PFSK-1 (cell line): ENCODE data around the gene IQGAP2.

Experiments
- FOXP2 ChIP-seq: optimal IDR thresholded peaks from 2 replicates; pipeline ENCODE3; 2011; ENCODE audit warnings: borderline replicate concordance, control low read depth, inconsistent platforms; ENCODE audit not compliant: insufficient read depth; ENCODE audit errors: extremely low read length, extremely low read depth
- POLR2AphosphoS5 ChIP-seq: IDR thresholded peaks from 2 replicates; pipeline ENCODE4 v1.6.1; 2012; ENCODE audit warnings: low read depth, mild to moderate bottlenecking, control low read depth, low read length, moderate library complexity
- REST ChIP-seq, 2 experiments: IDR thresholded peaks; 2 replicates each; pipeline versions ENCODE4 v1.6.1 to v1.8.0; 2011 to 2012; ENCODE audit warnings: low read depth in 2 of 2, low read length in 2 of 2, control low read depth in 1 of 2, inconsistent platforms in 1 of 2, mild to moderate bottlenecking in 1 of 2, moderate library complexity in 1 of 2; ENCODE audit not compliant: insufficient read depth in 1 of 2
- SIN3A ChIP-seq: IDR thresholded peaks from 2 replicates; pipeline ENCODE4 v1.6.1; 2012; ENCODE audit warnings: mild to moderate bottlenecking, low read length, moderate library complexity, borderline replicate concordance; ENCODE audit not compliant: insufficient read depth
- TAF1 ChIP-seq: IDR thresholded peaks from 2 replicates; pipeline ENCODE4 v1.6.1; 2012; ENCODE audit warnings: low read length, control low read depth, borderline replicate concordance; ENCODE audit not compliant: insufficient read depth

Gene IQGAP2

GRCh38 chr5:76441890-76442673 is 39.0 kb downstream of the IQGAP2 start:
- no peak for TF ChIP-seq TAF1
- no peak for TF ChIP-seq FOXP2
- TF ChIP-seq REST (IDR thresholded peaks at IDR 0.05; ENCODE audit: insufficient read depth in 1 of 2, low read depth in 2 of 2, low read length in 2 of 2) = no peak
- no peak for TF ChIP-seq SIN3A
- no peak for TF ChIP-seq POLR2AphosphoS5

GRCh38 chr5:76443066-76443800 is 40.1 kb downstream of the IQGAP2 start:
- TF ChIP-seq FOXP2 (no peak), TAF1 (no peak), POLR2AphosphoS5 (no peak), SIN3A (no peak), REST (IDR thresholded peaks at IDR 0.05; ENCODE audit: insufficient read depth in 1 of 2, low read depth in 2 of 2, low read length in 2 of 2) (no peak)

- no peak for TF ChIP-seq TAF1
- no peak for TF ChIP-seq POLR2AphosphoS5
- no peak for TF ChIP-seq REST (IDR thresholded peaks at IDR 0.05; ENCODE audit: insufficient read depth in 1 of 2, low read depth in 2 of 2, low read length in 2 of 2)
- no peak for TF ChIP-seq FOXP2
- TF ChIP-seq SIN3A = no peak
Observed at GRCh38 chr5:76445063-76445462, 42.0 kb downstream of the IQGAP2 start.

GRCh38 chr5:76445830-76446229 is 42.7 kb downstream of the IQGAP2 start:
- no peak for TF ChIP-seq REST (IDR thresholded peaks at IDR 0.05; ENCODE audit: insufficient read depth in 1 of 2, low read depth in 2 of 2, low read length in 2 of 2)
- no peak for TF ChIP-seq FOXP2
- TF ChIP-seq TAF1 = no peak
- no peak for TF ChIP-seq POLR2AphosphoS5
- no peak for TF ChIP-seq SIN3A
